Endodermal cell (in vitro differentiated cells): ENCODE results near the gene MCMBP. TPM values are rescaled to one million over a fixed set of nuclear protein-coding genes. Genes with fewer than 3 reads are reported as not detected.

Source experiments
- DNase-seq: peaks from one replicate; pipeline ENCODE4 v3.0.0-alpha.2; 2017
- H3K27ac ChIP-seq: 2 replicates; pipeline ENCODE4 v1.5.1; 2013; ENCODE audit warnings: mild to moderate bottlenecking, low read depth, low read length, moderate library complexity
- H3K27me3 ChIP-seq: 2 replicates; pipeline ENCODE4 v1.6.1; 2013; ENCODE audit warnings: mild to moderate bottlenecking, low read length, moderate library complexity; ENCODE audit not compliant: insufficient read depth, control insufficient read depth, poor library complexity, severe bottlenecking
- H3K36me3 ChIP-seq: 2 replicates; pipeline ENCODE4 v1.7.0; 2013; ENCODE audit warnings: mild to moderate bottlenecking, low read length, moderate library complexity; ENCODE audit not compliant: control insufficient read depth, insufficient read depth
- H3K4me1 ChIP-seq: one replicate; pipeline ENCODE4 v1.7.0; 2013; ENCODE audit warnings: low read length; ENCODE audit not compliant: control insufficient read depth, insufficient read depth
- H3K4me3 ChIP-seq: 2 replicates; pipeline ENCODE4 v1.5.1; 2013; ENCODE audit warnings: mild to moderate bottlenecking, low read length, moderate library complexity
- H3K9ac ChIP-seq: 2 replicates; pipeline ENCODE4 v1.6.1; 2013; ENCODE audit warnings: mild to moderate bottlenecking, low read length, moderate library complexity; ENCODE audit not compliant: poor library complexity, severe bottlenecking; ENCODE audit errors: extremely low read depth
- H3K9me3 ChIP-seq: 2 replicates; pipeline ENCODE4 v1.6.1; 2013; ENCODE audit warnings: mild to moderate bottlenecking, low read length, moderate library complexity; ENCODE audit not compliant: control insufficient read depth
- H3K27ac Mint-ChIP-seq: 2 replicates; pipeline ENCODE4 v1.8.0; 2020; ENCODE audit warnings: mixed read lengths
- H3K27me3 Mint-ChIP-seq: 2 replicates; pipeline ENCODE4 v1.8.0; 2021; ENCODE audit warnings: mild to moderate bottlenecking, mixed read lengths; ENCODE audit not compliant: insufficient read depth
- H3K36me3 Mint-ChIP-seq: 2 replicates; pipeline ENCODE4 v1.8.0; 2020; ENCODE audit warnings: low read depth, mixed read lengths
- H3K4me1 Mint-ChIP-seq: 2 replicates; pipeline ENCODE4 v1.8.0; 2020; ENCODE audit warnings: mixed read lengths
- H3K4me3 Mint-ChIP-seq: 2 replicates; pipeline ENCODE4 v1.8.0; 2020; ENCODE audit warnings: mild to moderate bottlenecking, moderate library complexity, mixed read lengths
- H3K9me3 Mint-ChIP-seq: 2 replicates; pipeline ENCODE4 v1.8.0; 2020; ENCODE audit warnings: mild to moderate bottlenecking, mixed read lengths
- CTCF ChIP-seq: fragments of 200-600 bp; sonication (generic); conservative IDR thresholded peaks from 2 replicates; pipeline ENCODE4 v1.5.0; 2021; ENCODE audit warnings: antibody characterized with exemption, mild to moderate bottlenecking
- WGBS, 2 experiments: methylation state at CpG; one replicate each; pipeline versions ENCODE4 v1.1.5 to v1.1.7; 2013; ENCODE audit warnings: missing lambda C conversion rate in 2 of 2, mixed read lengths in 1 of 2; ENCODE audit not compliant: insufficient coverage in 1 of 2, insufficient read length in 1 of 2; 5-methylcytosine and 5-hydroxymethylcytosine counted together
- total RNA-seq, 2 donors: library from RNA; stranded (reverse); fragmentation: NEBNext Ultra II Directional in 1 of 2; extraction: Animal tissue kit (Norgen Biotek cat#: 25700) in 1 of 2; gene quantifications; 2 replicates in 1 of 2; 3 replicates in 1 of 2; pipeline ENCODE4 v1.2.1, GENCODE V29; 2021

Gene MCMBP
- total RNA-seq, 2 donors from 2014 or later, result 96.6 to 98.9 TPM

- Histone ChIP-seq H3K27me3 (no peaks in the 10 kb centered on the region), H3K4me1 (no peaks in the 10 kb centered on the region), H3K27ac (no peak overlapping the region), H3K9ac (no peak overlapping the region), H3K4me3 (no peak overlapping the region), H3K36me3 (peaks cover 99% of the 10 kb centered on the region), H3K9me3 (no peaks in the 10 kb centered on the region)
- Mint-ChIP-seq H3K27me3 (no peaks in the 10 kb centered on the region), H3K36me3 (peaks cover 76% of the 10 kb centered on the region), H3K4me1 (no peaks in the 10 kb centered on the region), H3K9me3 (no peaks in the 10 kb centered on the region), H3K27ac (peak overlapping the region; percentile 67), H3K4me3 (no peak overlapping the region)
- 96 to 97% methylated on average over 4 of the region's 4 CpGs for WGBS, 2 experiments
- no peak for DNase-seq
- no peak for TF ChIP-seq CTCF
Observed at GRCh38 chr10:119830851-119831250, 41.8 kb downstream of the MCMBP start.

GRCh38 chr10:119829429-119829828 lies 43.2 kb downstream of the MCMBP start:
- Mint-ChIP-seq H3K4me1 (no peaks in the 10 kb centered on the region), H3K27ac (peak overlapping the region; percentile 52), H3K27me3 (no peaks in the 10 kb centered on the region), H3K4me3 (no peak overlapping the region), H3K36me3 (peaks cover 68% of the 10 kb centered on the region), H3K9me3 (no peaks in the 10 kb centered on the region)
- H3K27ac ChIP-seq, result no peak overlapping the region
- H3K27me3 ChIP-seq, result no peaks in the 10 kb centered on the region
- no peaks in the 10 kb centered on the region for H3K4me1 ChIP-seq
- peak; percentile 59 for DNase-seq
- H3K4me3 ChIP-seq, result no peak overlapping the region
- TF ChIP-seq CTCF, result no peak
- H3K9ac ChIP-seq, result no peak overlapping the region
- no peaks in the 10 kb centered on the region for H3K9me3 ChIP-seq
- H3K36me3 ChIP-seq, result peaks cover 98% of the 10 kb centered on the region
- WGBS, 2 experiments, result 95% methylated on average over 7 of the region's 7 CpGs

- no peaks in the 10 kb centered on the region for H3K27me3 ChIP-seq
- Mint-ChIP-seq H3K9me3 (no peaks in the 10 kb centered on the region), H3K27ac (no peak overlapping the region), H3K36me3 (peaks cover 63% of the 10 kb centered on the region), H3K27me3 (no peaks in the 10 kb centered on the region), H3K4me3 (no peak overlapping the region), H3K4me1 (no peaks in the 10 kb centered on the region)
- no peak for TF ChIP-seq CTCF
- peaks cover 98% of the 10 kb centered on the region for H3K36me3 ChIP-seq
- 88 to 93% methylated on average over 3 to 4 of the region's 4 CpGs for WGBS, 2 experiments
- no peak overlapping the region for H3K4me3 ChIP-seq
- DNase-seq, result peak; percentile 50
- H3K27ac ChIP-seq, result no peak overlapping the region
- no peak overlapping the region for H3K9ac ChIP-seq
- no peaks in the 10 kb centered on the region for H3K4me1 ChIP-seq
- H3K9me3 ChIP-seq, result no peaks in the 10 kb centered on the region
Observed at GRCh38 chr10:119827430-119827829, 45.2 kb downstream of the MCMBP start.
